ENCODE data around the gene CAP1. TPM values are rescaled to one million over a fixed set of nuclear protein-coding genes. Genes with fewer than 3 reads are reported as not detected.
"Not testable (repeated sequence)": the region's sequence is repeated elsewhere in the genome, so short reads cannot be mapped to it uniquely, and the experiment has no call there.

The CAP1 gene
- total RNA-seq, 3 donors from 2014 or later = 357 to 488 (median 444) TPM

DNA sequence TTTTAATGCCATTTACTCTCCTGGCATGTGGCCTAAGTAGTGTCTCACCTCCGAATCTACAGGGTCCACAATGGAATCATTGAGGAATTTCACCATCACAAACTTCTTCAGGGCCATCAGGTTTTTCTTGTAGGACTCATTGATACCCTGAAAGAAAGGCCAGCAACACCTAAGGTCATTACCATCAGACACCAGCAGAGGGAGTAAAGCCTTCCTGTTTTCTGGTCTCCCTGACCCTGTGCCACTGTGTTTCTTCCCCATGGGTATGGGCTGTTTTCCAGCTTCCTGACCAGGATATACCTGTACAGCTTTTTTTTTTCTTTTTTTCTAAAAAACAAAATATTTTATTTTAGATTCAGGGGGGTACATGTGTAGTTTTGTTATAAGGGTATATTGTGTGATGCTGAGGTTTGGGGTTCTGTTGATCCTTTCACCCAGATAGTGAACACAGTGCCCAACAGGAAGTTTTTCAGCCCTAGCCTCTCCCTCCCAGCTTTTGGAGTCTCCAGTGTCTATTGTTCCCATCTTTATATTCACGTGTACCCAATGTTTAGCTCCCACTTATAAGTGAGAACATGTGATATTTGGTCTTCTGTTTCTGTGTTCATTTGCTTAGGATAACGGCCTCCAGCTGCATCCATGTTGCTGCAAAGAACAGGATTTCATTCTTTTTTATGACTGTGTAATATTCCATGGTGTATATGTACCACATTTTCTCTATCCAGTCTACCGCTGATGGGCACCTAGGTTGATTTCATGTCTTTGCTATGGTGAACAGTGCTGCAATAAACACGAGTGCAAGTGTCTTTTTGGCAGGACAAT, 38.2 kb downstream of the CAP1 start:
- DNase-seq (peak in 1 of 3 donors; percentile 74), ATAC-seq (peak; percentile 84)
- intact Hi-C loops (cut with DNase I, micrococcal nuclease) = no loop called here
- Histone ChIP-seq H3K4me3 (no peak overlapping the region), H3K36me3 (ENCODE audit: low read depth) (no peaks in the 10 kb centered on the region), H3K4me1 (ENCODE audit: low read depth) (no peaks in the 10 kb centered on the region), H3K9me3 (no peaks in the 10 kb centered on the region)
- TF ChIP-seq, protein P1, sequence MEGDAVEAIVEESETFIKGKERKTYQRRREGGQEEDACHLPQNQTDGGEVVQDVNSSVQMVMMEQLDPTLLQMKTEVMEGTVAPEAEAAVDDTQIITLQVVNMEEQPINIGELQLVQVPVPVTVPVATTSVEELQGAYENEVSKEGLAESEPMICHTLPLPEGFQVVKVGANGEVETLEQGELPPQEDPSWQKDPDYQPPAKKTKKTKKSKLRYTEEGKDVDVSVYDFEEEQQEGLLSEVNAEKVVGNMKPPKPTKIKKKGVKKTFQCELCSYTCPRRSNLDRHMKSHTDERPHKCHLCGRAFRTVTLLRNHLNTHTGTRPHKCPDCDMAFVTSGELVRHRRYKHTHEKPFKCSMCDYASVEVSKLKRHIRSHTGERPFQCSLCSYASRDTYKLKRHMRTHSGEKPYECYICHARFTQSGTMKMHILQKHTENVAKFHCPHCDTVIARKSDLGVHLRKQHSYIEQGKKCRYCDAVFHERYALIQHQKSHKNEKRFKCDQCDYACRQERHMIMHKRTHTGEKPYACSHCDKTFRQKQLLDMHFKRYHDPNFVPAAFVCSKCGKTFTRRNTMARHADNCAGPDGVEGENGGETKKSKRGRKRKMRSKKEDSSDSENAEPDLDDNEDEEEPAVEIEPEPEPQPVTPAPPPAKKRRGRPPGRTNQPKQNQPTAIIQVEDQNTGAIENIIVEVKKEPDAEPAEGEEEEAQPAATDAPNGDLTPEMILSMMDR (IDR thresholded peaks at IDR 0.05) = peak; percentile 52

DNA sequence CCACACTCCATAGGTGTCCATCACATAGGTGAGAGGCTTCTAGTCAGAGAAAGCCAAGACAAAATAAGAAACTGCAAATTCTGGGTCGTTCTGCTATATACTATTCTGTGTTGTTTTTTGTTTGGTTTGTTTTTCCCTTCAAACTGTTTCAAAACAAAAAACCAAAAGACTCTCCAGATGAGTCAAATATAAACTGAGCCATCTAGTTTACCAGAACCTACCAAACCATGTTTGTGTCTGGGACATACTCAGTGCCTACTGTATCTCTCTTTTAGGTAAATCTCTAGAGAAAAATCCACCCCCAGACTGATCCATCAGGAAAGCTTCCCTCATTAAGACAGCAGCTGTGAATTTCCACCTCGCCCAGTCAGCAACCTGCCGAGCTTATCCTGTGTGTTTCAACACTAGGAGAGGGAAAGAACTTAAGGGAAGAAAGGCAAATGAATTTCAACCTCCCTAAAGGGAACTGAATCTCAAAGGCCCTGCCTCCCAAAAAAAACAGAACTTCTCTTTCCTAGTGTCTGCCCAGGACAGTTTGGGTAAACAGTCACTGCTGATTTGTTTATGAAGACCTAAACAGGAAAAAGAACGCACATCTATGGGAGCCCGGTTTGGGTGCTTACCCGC, 39.4 kb downstream of the CAP1 start:
- Histone ChIP-seq H3K9me3 (no peaks in the 10 kb centered on the region), H3K4me1 (ENCODE audit: low read depth) (no peaks in the 10 kb centered on the region), H3K36me3 (ENCODE audit: low read depth) (no peaks in the 10 kb centered on the region), H3K4me3 (no peak overlapping the region)
- DNase-seq (no peak), ATAC-seq (no peak)
- intact Hi-C loops (cut with DNase I, micrococcal nuclease) = no loop called here
- TF ChIP-seq, protein P1 (IDR thresholded peaks at IDR 0.05) = no peak

DNA sequence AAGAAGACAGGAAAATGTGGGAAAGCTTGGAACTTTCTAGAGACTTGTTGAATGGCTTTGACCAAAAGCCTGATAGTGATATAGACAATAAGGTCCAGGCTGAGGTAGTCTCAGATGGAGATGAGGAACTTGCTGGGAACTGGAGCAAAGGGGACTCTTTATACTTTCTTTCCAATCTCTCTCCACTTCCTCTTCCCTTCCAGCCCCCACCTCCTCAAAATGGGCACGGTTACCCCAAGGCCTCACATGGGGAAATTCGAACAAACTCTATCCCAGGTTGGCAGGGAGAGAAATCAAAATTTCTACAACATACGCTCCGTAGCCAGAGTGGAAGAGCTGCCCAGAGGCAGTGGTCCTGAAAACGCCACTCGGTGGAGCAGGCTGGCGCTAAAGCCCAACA, 41.3 kb downstream of the CAP1 start:
- DNase-seq (no peak), ATAC-seq (no peak)
- TF ChIP-seq, protein P1 (IDR thresholded peaks at IDR 0.05) = no peak
- Histone ChIP-seq H3K4me1 (ENCODE audit: low read depth) (no peaks in the 10 kb centered on the region), H3K36me3 (ENCODE audit: low read depth) (no peaks in the 10 kb centered on the region), H3K9me3 (no peaks in the 10 kb centered on the region), H3K4me3 (no peak overlapping the region)
- intact Hi-C loops (cut with DNase I, micrococcal nuclease) = no loop called here

DNA sequence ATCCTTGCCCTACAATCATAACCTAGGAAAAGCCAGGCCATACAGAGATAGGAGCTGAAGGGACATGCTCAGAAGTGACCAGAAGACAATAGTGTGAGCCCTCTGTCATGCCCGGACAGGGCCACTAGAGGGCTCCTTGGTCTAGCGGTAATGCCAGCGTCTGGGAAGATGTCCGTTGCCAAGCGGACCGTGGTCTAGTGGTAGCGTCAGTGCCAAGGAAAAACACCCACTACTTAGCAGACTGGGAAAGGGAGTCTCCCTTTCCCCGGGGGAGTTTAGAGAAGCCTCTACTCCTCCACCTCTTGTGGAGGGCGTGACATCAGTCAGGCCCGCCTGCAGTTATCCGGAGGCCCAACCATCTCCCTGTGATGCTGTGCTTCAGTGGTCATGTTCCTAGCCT, 44.2 kb downstream of the CAP1 start:
- H3K4me3 ChIP-seq; H3K9me3 ChIP-seq; ATAC-seq; H3K4me1 ChIP-seq (ENCODE audit: low read depth); intact Hi-C loops (cut with DNase I, micrococcal nuclease); H3K36me3 ChIP-seq (ENCODE audit: low read depth): not testable (repeated sequence)
- peak; percentile 60 to 81 (median 76) for DNase-seq
- TF ChIP-seq, protein P1 (IDR thresholded peaks at IDR 0.05) = peak; percentile 66

DNA sequence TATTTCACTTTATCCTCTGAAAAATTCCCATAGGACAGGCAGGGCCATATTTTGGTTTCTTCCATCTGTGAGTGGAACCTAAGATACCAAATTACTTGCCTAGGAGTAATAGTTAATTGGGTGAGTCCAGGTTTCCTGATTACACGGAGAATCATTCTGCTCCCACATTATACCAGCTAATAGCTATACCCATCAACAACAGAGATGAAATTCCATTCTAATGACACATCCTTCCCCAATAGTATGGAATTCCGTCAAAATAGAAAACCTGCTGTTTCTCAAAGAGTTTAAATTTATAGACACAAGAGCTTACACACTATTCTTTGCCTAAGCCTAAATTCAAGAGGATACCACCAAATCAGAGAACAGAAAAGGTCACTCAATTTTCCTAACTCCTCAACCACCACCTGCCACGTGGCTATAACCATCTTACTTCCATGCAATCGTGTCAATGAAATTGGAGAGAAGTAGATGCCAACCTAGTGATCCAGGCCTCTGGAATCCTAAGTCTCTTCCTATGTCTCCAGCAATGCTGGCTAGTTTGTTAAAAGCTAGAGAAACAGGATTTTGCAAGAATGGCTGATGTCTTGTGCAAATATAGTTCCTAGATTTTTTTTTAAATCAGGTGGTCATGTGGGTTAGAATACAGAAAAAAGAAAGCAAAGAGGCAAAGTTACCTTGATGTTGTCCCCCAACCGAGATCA, 50.3 kb downstream of the CAP1 start:
- intact Hi-C loops (cut with DNase I, micrococcal nuclease) = no loop called here
- no peaks in the 10 kb centered on the region for H3K36me3 ChIP-seq (ENCODE audit: low read depth)

More for the DNA sequence above, 50.3 kb downstream of the CAP1 start:
- DNase-seq = no peak
- no peaks in the 10 kb centered on the region for H3K9me3 ChIP-seq
- TF ChIP-seq, protein P1 (IDR thresholded peaks at IDR 0.05) = no peak
- no peaks in the 10 kb centered on the region for H3K4me1 ChIP-seq (ENCODE audit: low read depth)
- H3K4me3 ChIP-seq = no peak overlapping the region
- no peak for ATAC-seq

All from mucosa of descending colon (tissue), 3 donors.